Mesenchymal stem cell (in vitro differentiated cells and primary cell): Measurements from ENCODE around the gene OR4K1.

Source experiments
- DNase-seq: peaks from one replicate; pipeline ENCODE4 v3.0.0-alpha.2; 2013
- H2AFZ ChIP-seq: one replicate; pipeline ENCODE4 v1.6.1; 2013; ENCODE audit warnings: low read depth, mild to moderate bottlenecking, control low read depth, inconsistent platforms, low read length, moderate library complexity
- H2AK5ac ChIP-seq: 2 replicates; pipeline ENCODE4 v1.6.1; 2013; ENCODE audit warnings: low read length, moderate library complexity, mild to moderate bottlenecking, inconsistent platforms; ENCODE audit not compliant: severe bottlenecking
- H2BK120ac ChIP-seq: one replicate; pipeline ENCODE4 v1.6.1; 2013; ENCODE audit warnings: low read depth, mild to moderate bottlenecking, inconsistent platforms, low read length, moderate library complexity
- H2BK12ac ChIP-seq, 2 experiments: one replicate each; pipeline ENCODE4 v1.6.1; 2013; ENCODE audit warnings: inconsistent platforms in 2 of 2, low read length in 2 of 2, mild to moderate bottlenecking in 2 of 2, moderate library complexity in 2 of 2, control low read depth in 1 of 2
- H2BK15ac ChIP-seq: one replicate; pipeline ENCODE4 v1.6.1; 2013; ENCODE audit warnings: mild to moderate bottlenecking, low read depth, inconsistent platforms; ENCODE audit not compliant: poor library complexity, severe bottlenecking
- H2BK5ac ChIP-seq: 2 replicates; pipeline ENCODE4 v1.6.1; 2013; ENCODE audit warnings: low read depth, mild to moderate bottlenecking, low read length, control low read depth, inconsistent platforms; ENCODE audit not compliant: poor library complexity, severe bottlenecking
- H3K14ac ChIP-seq, 2 experiments: one replicate each; pipeline ENCODE4 v1.6.1; 2013; ENCODE audit warnings: inconsistent platforms in 2 of 2, low read length in 2 of 2, control low read depth in 1 of 2, mild to moderate bottlenecking in 1 of 2, moderate library complexity in 1 of 2
- H3K18ac ChIP-seq, 2 experiments: one replicate each; pipeline ENCODE4 v1.6.1; 2013; ENCODE audit warnings: inconsistent platforms in 2 of 2, low read length in 2 of 2, control low read depth in 1 of 2, low read depth in 1 of 2, mild to moderate bottlenecking in 1 of 2
- H3K23ac ChIP-seq, 2 experiments: one replicate each; pipeline ENCODE4 v1.6.1; 2013; ENCODE audit warnings: inconsistent platforms in 2 of 2, low read length in 2 of 2, mild to moderate bottlenecking in 2 of 2, moderate library complexity in 2 of 2, control low read depth in 1 of 2
- H3K27ac ChIP-seq: 2 replicates; pipeline ENCODE4 v1.5.1; 2013; ENCODE audit warnings: mild to moderate bottlenecking, moderate library complexity, low read length, control low read depth, inconsistent platforms; ENCODE audit not compliant: poor library complexity, severe bottlenecking
- H3K27me3 ChIP-seq, 2 experiments: 2 replicates each; pipeline versions ENCODE4 v1.6.1 to v1.7.0; 2013; ENCODE audit warnings: low read length in 2 of 2, mild to moderate bottlenecking in 2 of 2, moderate library complexity in 2 of 2, control low read depth in 1 of 2, inconsistent platforms in 1 of 2; ENCODE audit not compliant: control insufficient read depth in 1 of 2, insufficient read depth in 1 of 2
- H3K36me3 ChIP-seq, 2 experiments: 2 replicates each; pipeline versions ENCODE4 v1.6.1 to v1.7.0; 2013; ENCODE audit warnings: low read length in 2 of 2, control low read depth in 1 of 2, inconsistent platforms in 1 of 2, low read depth in 1 of 2, mild to moderate bottlenecking in 1 of 2; ENCODE audit not compliant: insufficient read depth in 2 of 2, control insufficient read depth in 1 of 2
- H3K4ac ChIP-seq, 2 experiments: one replicate each; pipeline ENCODE4 v1.6.1; 2013; ENCODE audit warnings: inconsistent platforms in 2 of 2, low read length in 2 of 2, mild to moderate bottlenecking in 2 of 2, moderate library complexity in 2 of 2, control low read depth in 1 of 2, low read depth in 1 of 2
- H3K4me1 ChIP-seq: 2 replicates; pipeline ENCODE4 v1.6.1; 2013; ENCODE audit warnings: low read depth, low read length, control low read depth; ENCODE audit not compliant: control insufficient read depth, insufficient read depth
- H3K4me2 ChIP-seq: 2 replicates; pipeline ENCODE4 v1.6.1; 2013; ENCODE audit warnings: low read length, mild to moderate bottlenecking, inconsistent platforms; ENCODE audit not compliant: poor library complexity, severe bottlenecking
- H3K4me3 ChIP-seq, 2 experiments: 2 replicates each; pipeline versions ENCODE4 v1.5.1 to v1.7.0; 2013; ENCODE audit warnings: low read length in 2 of 2, mild to moderate bottlenecking in 2 of 2, control low read depth in 1 of 2, low read depth in 1 of 2; ENCODE audit not compliant: insufficient read depth in 1 of 2
- H3K79me1 ChIP-seq: replicated peaks from 2 replicates; pipeline ENCODE4 v1.6.1; 2013; ENCODE audit warnings: mild to moderate bottlenecking, control low read depth, low read length, inconsistent platforms; ENCODE audit not compliant: poor library complexity, severe bottlenecking
- H3K9ac ChIP-seq: 2 replicates; pipeline ENCODE4 v1.7.0; 2013; ENCODE audit warnings: mild to moderate bottlenecking, low read length, moderate library complexity
- H3K9me3 ChIP-seq: 2 replicates; pipeline ENCODE4 v1.7.0; 2013; ENCODE audit warnings: mild to moderate bottlenecking, low read length; ENCODE audit not compliant: control insufficient read depth
- H4K8ac ChIP-seq: one replicate; pipeline ENCODE4 v1.6.1; 2013; ENCODE audit warnings: inconsistent platforms, mild to moderate bottlenecking, low read length, moderate library complexity
- H4K91ac ChIP-seq: one replicate; pipeline ENCODE4 v1.6.1; 2013; ENCODE audit warnings: mild to moderate bottlenecking, low read length, inconsistent platforms
- WGBS: methylation state at CpG from one replicate; pipeline ENCODE4 v1.1.7; 2013; ENCODE audit warnings: mixed read lengths; 5-methylcytosine and 5-hydroxymethylcytosine counted together

Gene OR4K1

DNA sequence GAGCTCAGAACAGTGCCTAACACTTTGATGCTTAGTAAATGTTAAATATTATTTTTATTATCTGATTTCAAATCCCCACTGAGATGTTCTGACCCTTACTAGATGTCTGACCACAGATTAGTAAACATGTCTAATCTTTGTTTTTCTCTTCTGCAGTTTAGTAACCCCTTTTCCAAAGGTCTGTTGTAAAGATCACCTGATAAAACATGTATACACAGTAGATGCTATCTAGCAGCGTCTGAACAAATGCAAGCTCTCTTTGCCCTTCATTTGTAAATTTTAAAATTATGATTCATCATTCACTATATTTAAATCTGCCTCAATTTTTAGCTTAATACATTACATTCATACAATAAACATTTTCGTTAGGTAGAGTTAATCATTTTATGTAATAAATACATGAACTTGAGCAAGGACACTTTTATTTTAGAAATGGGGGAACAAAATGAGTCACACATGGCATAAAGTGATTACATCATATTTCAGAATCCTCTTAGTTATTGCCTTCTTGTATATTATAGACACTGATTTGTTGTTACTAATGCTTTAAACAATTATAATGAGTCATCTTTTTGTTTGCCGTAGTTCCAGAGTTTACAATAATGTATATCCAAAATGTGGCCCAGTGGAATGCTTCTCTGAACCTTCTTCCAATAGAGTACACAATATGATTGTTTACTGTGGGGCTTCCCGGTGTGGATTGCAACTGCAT lies 12.0 kb upstream of the OR4K1 start:
- Histone ChIP-seq H2AFZ (no peak overlapping the region), H2BK120ac (no peak overlapping the region), H3K9me3 (peaks cover 5% of the 10 kb centered on the region), H3K27me3 (no peaks in the 10 kb centered on the region), H2BK15ac (no peak overlapping the region), H3K23ac (no peak overlapping the region), H3K14ac (no peak overlapping the region), H4K8ac (no peak overlapping the region), H4K91ac (no peak overlapping the region), H3K4me2 (no peak overlapping the region), H3K4ac (no peak overlapping the region), H2BK5ac (no peak overlapping the region), H3K79me1 (no peaks in the 10 kb centered on the region), H3K4me3 (no peak overlapping the region), H3K9ac (no peak overlapping the region), H3K36me3 (no peaks in the 10 kb centered on the region), H2AK5ac (no peak overlapping the region), H3K18ac (no peak overlapping the region), H2BK12ac (no peak overlapping the region), H3K4me1 (no peaks in the 10 kb centered on the region), H3K27ac (no peak overlapping the region)
- WGBS: 33% methylated on average over 1 of the region's 4 CpGs
- DNase-seq: no peak

DNA sequence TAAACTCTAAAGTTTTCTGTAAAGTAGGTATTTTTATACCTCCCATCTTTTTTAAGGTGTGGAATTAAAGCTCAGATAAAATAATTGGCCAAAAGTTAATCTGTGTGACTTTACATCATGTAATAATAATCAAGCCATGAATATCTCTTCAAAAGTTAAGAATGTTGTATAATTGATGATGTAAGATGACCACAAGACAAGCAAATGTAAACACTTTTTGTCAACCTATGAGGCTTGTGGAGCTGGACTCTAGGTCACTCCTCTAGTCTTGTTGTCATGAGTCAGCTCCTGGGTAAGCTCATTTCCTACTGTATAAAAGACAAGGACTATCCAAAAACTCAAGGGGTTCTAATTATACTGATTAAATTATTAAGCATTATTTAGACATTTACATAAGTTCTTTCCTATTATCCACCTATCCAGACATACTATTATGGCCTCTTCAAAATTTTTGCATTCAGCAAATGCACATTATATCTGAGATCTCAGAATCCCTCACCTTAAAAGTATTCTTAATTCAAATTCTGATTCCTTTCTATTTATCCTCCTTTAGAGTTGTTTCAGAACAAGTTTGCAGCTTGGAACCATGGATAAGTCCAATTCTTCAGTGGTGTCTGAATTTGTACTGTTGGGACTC lies 10.6 kb upstream of the OR4K1 start, which contains the start of gene OR4K5:
Gene OR4K5, plus strand, starts transcription at position 587 of the 637 bp plus-strand sequence. Its CDS starts 0 bp downstream, at position 587.
- no peak within 1 kb of the TSS for H3K27ac ChIP-seq
- H3K36me3 ChIP-seq: no peaks in the 10 kb centered on the region
- H3K4me2 ChIP-seq: no peak within 1 kb of the TSS
- H2AK5ac ChIP-seq: no peak within 1 kb of the TSS
- H3K4me3 ChIP-seq: no peak within 1 kb of the TSS
- no peak within 1 kb of the TSS for H2AFZ ChIP-seq
- H4K91ac ChIP-seq: no peak within 1 kb of the TSS
- no peak within 1 kb of the TSS for H2BK120ac ChIP-seq
- H3K23ac ChIP-seq: no peak within 1 kb of the TSS
- no peak for DNase-seq
- H3K27me3 ChIP-seq: no peaks in the 10 kb centered on the region
- H3K18ac ChIP-seq: no peak within 1 kb of the TSS
- no peaks in the 10 kb centered on the region for H3K4me1 ChIP-seq
- H2BK5ac ChIP-seq: no peak within 1 kb of the TSS
- H3K14ac ChIP-seq: no peak within 1 kb of the TSS
- H4K8ac ChIP-seq: no peak within 1 kb of the TSS
- H3K4ac ChIP-seq: no peak within 1 kb of the TSS
- H3K9me3 ChIP-seq: peaks cover 5% of the 10 kb centered on the region
- no peak within 1 kb of the TSS for H3K9ac ChIP-seq
- no peaks in the 10 kb centered on the region for H3K79me1 ChIP-seq
- H2BK15ac ChIP-seq: no peak within 1 kb of the TSS
- no peak within 1 kb of the TSS for H2BK12ac ChIP-seq

DNA sequence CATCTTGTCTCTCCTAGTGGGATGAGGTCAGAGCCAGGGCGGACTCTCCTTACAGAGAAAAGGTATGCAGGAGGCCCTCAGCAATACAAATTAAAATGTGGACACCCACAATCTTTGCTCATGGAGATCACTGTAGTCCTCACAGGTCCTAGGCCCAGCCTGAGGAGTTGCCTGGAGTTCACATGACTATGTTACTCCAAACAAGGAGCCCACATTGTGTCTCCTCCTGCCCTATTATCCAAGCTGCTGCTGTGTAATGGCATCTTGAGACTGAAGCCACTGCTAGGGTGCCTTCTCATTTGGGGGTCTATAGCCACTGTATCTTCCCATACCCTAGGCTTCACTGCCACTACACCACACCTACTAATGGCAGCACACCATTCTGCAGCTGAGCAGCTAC lies 11.0 kb downstream of the OR4K1 start:
- Histone ChIP-seq H2BK12ac (no peak overlapping the region), H3K9me3 (peaks cover 8% of the 10 kb centered on the region), H3K27me3 (no peaks in the 10 kb centered on the region), H3K9ac (no peak overlapping the region), H3K36me3 (no peaks in the 10 kb centered on the region), H3K4me2 (no peak overlapping the region), H2BK5ac (no peak overlapping the region), H4K91ac (no peak overlapping the region), H2BK15ac (no peak overlapping the region), H3K27ac (no peak overlapping the region), H4K8ac (no peak overlapping the region), H3K14ac (no peak overlapping the region), H2AFZ (no peak overlapping the region), H3K23ac (no peak overlapping the region), H3K18ac (no peak overlapping the region), H2BK120ac (no peak overlapping the region), H2AK5ac (no peak overlapping the region), H3K4ac (no peak overlapping the region), H3K4me1 (no peaks in the 10 kb centered on the region), H3K4me3 (no peak overlapping the region), H3K79me1 (no peaks in the 10 kb centered on the region)
- 78% methylated on average over 1 of the region's 1 CpG for WGBS
- DNase-seq: no peak

DNA sequence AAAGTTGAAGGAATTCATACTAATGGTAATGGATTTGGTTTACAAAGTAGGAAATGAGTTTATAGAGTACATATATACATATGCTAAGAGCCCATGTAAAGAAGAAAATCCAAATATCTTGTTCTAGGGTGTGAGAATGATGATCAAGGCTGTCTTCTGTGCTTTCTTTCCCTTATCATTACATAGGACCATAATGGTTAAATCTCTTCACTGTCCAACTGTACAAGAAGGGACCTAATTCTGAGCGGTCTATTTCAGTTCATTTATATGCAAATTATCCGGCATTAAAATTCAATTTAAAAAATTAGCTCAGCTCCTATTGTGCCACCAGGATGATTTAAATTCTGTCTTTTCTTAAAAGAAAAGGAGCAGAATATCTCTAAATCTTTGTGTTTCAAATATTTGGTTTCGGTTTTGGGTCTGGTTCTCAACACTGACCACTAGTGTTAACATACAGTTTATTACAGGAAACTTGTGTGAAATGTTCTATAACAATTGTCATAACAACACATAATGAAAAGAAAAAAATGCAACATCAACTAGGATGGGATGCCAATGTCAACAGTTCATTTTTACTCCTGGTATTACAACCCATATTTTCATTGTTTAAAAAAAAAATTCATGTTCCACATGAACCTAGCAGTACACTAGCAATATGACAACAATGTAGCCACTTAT lies 16.8 kb downstream of the OR4K1 start:
- Histone ChIP-seq H3K4ac (no peak overlapping the region), H3K79me1 (no peaks in the 10 kb centered on the region), H3K9me3 (peaks cover 2% of the 10 kb centered on the region), H3K23ac (no peak overlapping the region), H3K36me3 (no peaks in the 10 kb centered on the region), H2BK5ac (no peak overlapping the region), H4K91ac (no peak overlapping the region), H2BK15ac (no peak overlapping the region), H3K4me1 (no peaks in the 10 kb centered on the region), H3K9ac (no peak overlapping the region), H2AFZ (no peak overlapping the region), H2AK5ac (no peak overlapping the region), H2BK12ac (no peak overlapping the region), H3K4me2 (no peak overlapping the region), H3K27ac (no peak overlapping the region), H2BK120ac (no peak overlapping the region), H3K27me3 (no peaks in the 10 kb centered on the region), H3K18ac (no peak overlapping the region), H4K8ac (no peak overlapping the region), H3K4me3 (no peak overlapping the region), H3K14ac (no peak overlapping the region)
- WGBS: 100% methylated on average over 1 of the region's 3 CpGs
- DNase-seq: no peak
